ENCODE results near the gene NGRN. TPM values are rescaled to one million over a fixed set of nuclear protein-coding genes. Genes with fewer than 3 reads are reported as not detected.
A peak's percentile ranks its signal among the peaks of the same experiment; 100 is the strongest.
"Not testable (repeated sequence)": the region's sequence is repeated elsewhere in the genome, so short reads cannot be mapped to it uniquely, and the experiment has no call there.

NGRN gene
- total RNA-seq, 1 donor from 2014 or later: 124 TPM

- H3K36me3 ChIP-seq (ENCODE audit: control insufficient read depth, insufficient read depth, low read length): no peaks in the 10 kb centered on the region
- no peaks in the 10 kb centered on the region for H3K27me3 ChIP-seq (ENCODE audit: control insufficient read depth, insufficient read depth, low read length)
- no peak overlapping the region for H3K4me3 ChIP-seq (ENCODE audit: low read depth, low read length)
- DNase-seq (ENCODE audit: low read depth): no peak
- TF ChIP-seq, protein P1, sequence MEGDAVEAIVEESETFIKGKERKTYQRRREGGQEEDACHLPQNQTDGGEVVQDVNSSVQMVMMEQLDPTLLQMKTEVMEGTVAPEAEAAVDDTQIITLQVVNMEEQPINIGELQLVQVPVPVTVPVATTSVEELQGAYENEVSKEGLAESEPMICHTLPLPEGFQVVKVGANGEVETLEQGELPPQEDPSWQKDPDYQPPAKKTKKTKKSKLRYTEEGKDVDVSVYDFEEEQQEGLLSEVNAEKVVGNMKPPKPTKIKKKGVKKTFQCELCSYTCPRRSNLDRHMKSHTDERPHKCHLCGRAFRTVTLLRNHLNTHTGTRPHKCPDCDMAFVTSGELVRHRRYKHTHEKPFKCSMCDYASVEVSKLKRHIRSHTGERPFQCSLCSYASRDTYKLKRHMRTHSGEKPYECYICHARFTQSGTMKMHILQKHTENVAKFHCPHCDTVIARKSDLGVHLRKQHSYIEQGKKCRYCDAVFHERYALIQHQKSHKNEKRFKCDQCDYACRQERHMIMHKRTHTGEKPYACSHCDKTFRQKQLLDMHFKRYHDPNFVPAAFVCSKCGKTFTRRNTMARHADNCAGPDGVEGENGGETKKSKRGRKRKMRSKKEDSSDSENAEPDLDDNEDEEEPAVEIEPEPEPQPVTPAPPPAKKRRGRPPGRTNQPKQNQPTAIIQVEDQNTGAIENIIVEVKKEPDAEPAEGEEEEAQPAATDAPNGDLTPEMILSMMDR (IDR thresholded peaks at IDR 0.05; ENCODE audit: insufficient read depth, low read length, poor library complexity, severe bottlenecking): peak; percentile 60
Observed at GRCh38 chr15:90286678-90287077, 21.2 kb downstream of the NGRN start.

DNA sequence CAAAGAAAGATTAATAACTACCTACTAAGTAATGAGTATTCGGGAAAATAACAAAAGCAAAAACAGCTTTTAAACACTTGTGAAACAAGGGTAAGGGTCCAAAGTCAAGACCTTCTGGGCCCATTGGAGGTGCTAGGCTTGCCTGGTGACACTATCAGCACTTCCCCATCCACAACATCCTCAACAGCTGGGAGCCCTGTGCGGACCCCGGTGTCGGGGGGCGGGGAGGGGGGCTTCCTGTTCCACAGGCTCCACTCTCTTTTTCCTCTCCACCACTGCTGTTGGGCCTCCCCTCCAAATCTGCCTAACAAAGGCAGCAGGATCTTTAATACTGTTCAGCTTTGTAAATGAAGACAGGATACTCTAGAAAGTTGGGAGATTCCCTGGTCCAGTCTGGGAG is 21.6 kb downstream of the NGRN start:
- DNase-seq (ENCODE audit: low read depth): no peak
- TF ChIP-seq, protein P1 (IDR thresholded peaks at IDR 0.05; ENCODE audit: insufficient read depth, low read length, poor library complexity, severe bottlenecking): no peak
- no peak overlapping the region for H3K4me3 ChIP-seq (ENCODE audit: low read depth, low read length)
- H3K27me3 ChIP-seq (ENCODE audit: control insufficient read depth, insufficient read depth, low read length): no peaks in the 10 kb centered on the region
- no peaks in the 10 kb centered on the region for H3K36me3 ChIP-seq (ENCODE audit: control insufficient read depth, insufficient read depth, low read length)

- DNase-seq (ENCODE audit: low read depth): no peak
- H3K36me3 ChIP-seq (ENCODE audit: control insufficient read depth, insufficient read depth, low read length): no peaks in the 10 kb centered on the region
- no peak overlapping the region for H3K4me3 ChIP-seq (ENCODE audit: low read depth, low read length)
- no peaks in the 10 kb centered on the region for H3K27me3 ChIP-seq (ENCODE audit: control insufficient read depth, insufficient read depth, low read length)
- TF ChIP-seq, protein P1 (IDR thresholded peaks at IDR 0.05; ENCODE audit: insufficient read depth, low read length, poor library complexity, severe bottlenecking): no peak
Observed at GRCh38 chr15:90287946-90288345, 22.5 kb downstream of the NGRN start.

DNA sequence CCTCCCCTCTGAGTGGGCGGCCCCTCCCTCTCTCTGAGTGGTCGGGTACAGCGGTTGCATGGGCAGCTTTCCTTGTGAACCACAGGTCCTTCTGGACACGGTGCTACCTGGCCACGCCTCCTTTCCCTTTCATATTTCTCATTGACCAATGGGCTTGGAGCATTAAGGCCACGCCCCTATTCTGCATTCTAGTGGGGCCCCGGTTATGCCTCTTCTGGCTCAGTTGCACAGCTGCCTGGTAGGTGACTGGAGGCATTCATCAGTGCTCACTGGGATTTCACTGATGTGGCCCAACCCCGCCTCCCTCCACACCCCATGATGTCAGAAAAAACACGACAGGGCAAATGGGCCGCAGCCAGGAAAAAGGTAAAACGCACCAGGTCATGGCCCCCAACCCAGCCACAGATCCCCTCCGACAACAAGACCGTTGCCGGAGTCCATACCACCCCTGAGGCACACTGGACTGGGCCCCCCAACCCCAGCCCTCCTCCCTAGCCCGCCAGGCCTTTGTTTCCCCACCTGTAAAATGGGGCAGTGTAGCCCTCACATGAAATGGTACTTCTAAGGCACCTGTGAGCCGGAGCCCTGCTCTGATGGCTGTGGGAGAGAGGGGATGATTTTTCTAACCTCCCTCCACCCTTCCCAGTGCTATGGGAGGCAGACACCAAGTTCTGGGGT is 26.3 kb downstream of the NGRN start:
- no peaks in the 10 kb centered on the region for H3K36me3 ChIP-seq (ENCODE audit: control insufficient read depth, insufficient read depth, low read length)
- H3K4me3 ChIP-seq (ENCODE audit: low read depth, low read length): no peak overlapping the region
- TF ChIP-seq, protein P1 (IDR thresholded peaks at IDR 0.05; ENCODE audit: insufficient read depth, low read length, poor library complexity, severe bottlenecking): no peak
- peaks cover 10% of the 10 kb centered on the region for H3K27me3 ChIP-seq (ENCODE audit: control insufficient read depth, insufficient read depth, low read length)
- no peak for DNase-seq (ENCODE audit: low read depth)

DNA sequence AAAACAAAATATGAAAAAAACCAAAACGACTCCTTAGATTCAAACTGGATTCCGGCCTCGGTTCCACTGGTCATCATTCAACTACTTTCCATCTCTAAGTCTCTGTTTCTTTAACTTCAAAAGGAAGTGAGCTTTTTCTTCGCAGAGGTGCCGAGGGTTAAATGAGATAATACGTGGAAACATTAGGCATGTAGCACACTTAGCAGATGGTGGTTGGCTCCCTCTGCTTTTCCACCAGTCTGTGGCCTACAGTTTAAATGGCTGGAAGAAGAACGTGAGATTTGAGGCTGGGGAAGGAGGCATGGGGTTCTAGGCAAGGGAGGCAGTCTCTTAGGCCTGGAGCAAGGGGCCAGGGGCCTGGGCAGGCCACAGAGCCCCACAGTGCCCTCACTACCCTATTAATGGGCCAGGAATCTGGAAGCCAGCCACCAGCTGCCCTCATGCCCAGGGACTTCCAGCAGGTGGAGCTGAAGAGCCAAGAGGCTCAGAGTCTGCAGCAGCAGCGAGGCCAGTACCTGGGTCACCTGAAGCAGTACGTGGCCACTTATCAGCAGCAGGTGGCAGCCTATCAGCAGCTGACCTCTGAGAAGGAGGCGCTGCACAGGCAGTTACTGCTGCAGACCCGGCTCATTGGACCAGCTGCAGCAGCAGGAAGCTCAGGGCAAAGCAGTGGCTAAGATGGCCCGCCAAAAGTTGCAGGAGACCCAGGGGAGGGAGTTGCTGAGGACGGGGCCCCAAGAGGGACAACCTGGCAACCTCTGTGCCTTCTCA is 27.8 kb downstream of the NGRN start:
- TF ChIP-seq, protein P1 (IDR thresholded peaks at IDR 0.05; ENCODE audit: insufficient read depth, low read length, poor library complexity, severe bottlenecking): peak; percentile 87
- H3K4me3 ChIP-seq (ENCODE audit: low read depth, low read length); H3K36me3 ChIP-seq (ENCODE audit: control insufficient read depth, insufficient read depth, low read length); DNase-seq (ENCODE audit: low read depth); H3K27me3 ChIP-seq (ENCODE audit: control insufficient read depth, insufficient read depth, low read length): not testable (repeated sequence)

Measured in kidney epithelial cell (primary cell).